Stimulated activated naive CD8-positive, alpha-beta T cell treated with anti-CD3 and anti-CD28 coated beads, Interleukin-15, Interleukin-2, amounts not matched to agents 100 U/mL and 50 U/mL, for 24 hours (primary cell): ENCODE measurements around the gene PNPLA6.
A peak's percentile ranks its signal among the peaks of the same experiment; 100 is the strongest.

Source experiments
- ATAC-seq: fragments of 150-1000 bp; cut with Tn5 transposase; one replicate; pipeline ENCODE4 v1.10.0; 2021
- DNase-seq: peaks from one replicate; pipeline ENCODE4 v3.0.0; 2021

The PNPLA6 gene

GRCh38 chr19:7535047-7535997 lies at the start of gene PNPLA6:
PNPLA6 (plus strand) TSS chr19:7535717; CDS start chr19:7535789, 72 bp downstream.
- peak; percentile 83 for ATAC-seq

GRCh38 chr19:7486923-7487322 lies 48.6 kb upstream of the PNPLA6 start:
- ATAC-seq (no peak), DNase-seq (no peak)

More at GRCh38 chr19:7535047-7535997, at the start of gene PNPLA6:
- peak; percentile 97 for DNase-seq

DNA sequence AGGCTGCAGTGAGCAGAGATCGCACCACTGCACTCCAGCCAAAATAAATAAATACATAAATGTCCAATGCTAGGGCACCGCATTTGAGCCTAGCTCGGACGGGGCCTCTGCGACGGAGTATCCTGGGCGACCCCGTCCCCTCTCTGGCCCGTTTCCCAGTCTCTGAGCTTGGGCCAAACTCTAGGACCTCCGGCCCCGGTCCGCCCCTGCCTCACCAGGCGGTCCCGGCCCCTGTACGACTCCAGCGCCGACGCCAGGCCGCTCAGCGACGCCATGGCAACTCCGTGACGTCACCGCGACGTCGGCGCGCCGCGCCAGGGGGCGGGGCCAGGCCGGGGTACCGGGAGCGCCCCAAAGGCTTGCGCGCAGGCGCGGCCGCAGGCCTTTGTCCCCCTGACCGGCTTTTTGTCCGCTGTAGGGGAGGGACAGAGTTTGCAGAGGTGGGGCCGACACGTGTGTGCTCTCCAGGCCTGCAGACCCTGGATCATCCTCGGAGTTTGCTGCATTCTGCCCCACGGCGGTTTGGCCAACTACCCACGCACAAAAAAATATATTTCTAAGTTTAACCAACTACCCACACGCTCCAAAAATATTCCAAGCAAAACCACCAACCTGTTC lies 46.7 kb upstream of the PNPLA6 start, which contains the start of gene PEX11G:
TSS of gene PEX11G (minus strand) at position 300 of the 618 bp plus-strand sequence. CDS start at position 275, 25 bp downstream.
- peak; percentile 96 for DNase-seq
- peak; percentile 85 for ATAC-seq

DNA sequence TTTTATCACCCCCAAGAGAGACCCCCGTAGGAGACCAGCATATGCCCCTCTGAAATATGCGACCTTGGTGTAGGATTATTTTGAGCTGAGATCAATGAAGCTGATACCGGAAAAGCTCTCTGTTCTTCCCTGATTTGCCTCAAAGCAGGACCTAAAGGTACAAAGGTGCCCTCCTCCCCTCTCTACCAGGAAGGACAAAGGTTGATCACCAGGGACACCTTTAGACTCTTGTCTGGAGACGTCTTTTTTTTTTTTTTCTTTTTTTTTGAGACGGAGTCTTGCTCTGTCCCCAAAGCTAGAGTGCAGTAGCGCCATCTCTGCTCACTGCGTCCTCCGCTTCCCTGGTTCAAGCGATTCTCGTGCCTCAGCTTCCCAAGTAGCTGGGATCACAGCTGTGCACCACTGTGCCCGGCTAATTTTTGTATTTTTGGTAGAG lies 45.9 kb upstream of the PNPLA6 start:
- ATAC-seq = no peak
- DNase-seq = no peak

GRCh38 chr19:7492142-7492541 lies 43.4 kb upstream of the PNPLA6 start:
- peak; percentile 66 for DNase-seq
- peak; percentile 77 for ATAC-seq

GRCh38 chr19:7492558-7492957 lies 43.0 kb upstream of the PNPLA6 start:
- DNase-seq = no peak
- ATAC-seq = no peak

DNA sequence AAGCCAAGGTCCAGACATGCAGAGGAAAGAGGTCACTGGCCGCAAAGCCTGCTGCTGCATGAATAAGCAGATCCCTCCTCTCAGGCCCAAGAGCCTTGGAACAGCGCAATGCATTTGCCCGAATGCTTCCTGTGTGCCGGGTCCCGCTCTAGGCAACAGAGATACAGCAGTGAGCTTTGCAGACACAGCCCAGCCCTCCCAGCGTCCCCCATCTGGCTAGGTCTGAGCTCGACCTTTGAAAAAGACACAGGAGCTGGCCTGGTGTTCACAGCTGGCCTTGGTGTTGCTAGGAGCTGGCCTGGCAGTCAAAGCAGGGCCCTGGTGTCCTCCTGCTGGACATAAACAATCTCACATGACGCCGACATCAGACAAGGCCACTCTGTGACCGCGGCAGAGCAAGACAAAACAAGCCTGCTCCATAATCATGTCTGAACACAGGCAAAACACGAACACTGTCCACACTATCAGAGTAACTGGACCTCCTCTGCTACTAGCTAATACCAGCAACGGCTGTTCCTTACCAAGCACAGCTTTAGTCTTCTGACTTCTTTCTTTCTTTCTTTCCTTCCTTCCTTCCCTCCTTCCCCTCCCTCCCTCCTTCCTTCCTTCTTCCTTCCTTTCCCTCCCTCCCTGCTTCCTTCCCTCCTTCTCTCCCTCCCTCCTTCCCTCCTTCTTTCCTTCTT lies 41.0 kb upstream of the PNPLA6 start:
- no peak for ATAC-seq
- no peak for DNase-seq

GRCh38 chr19:7497292-7497691 lies 38.2 kb upstream of the PNPLA6 start:
- DNase-seq (no peak), ATAC-seq (no peak)

DNA sequence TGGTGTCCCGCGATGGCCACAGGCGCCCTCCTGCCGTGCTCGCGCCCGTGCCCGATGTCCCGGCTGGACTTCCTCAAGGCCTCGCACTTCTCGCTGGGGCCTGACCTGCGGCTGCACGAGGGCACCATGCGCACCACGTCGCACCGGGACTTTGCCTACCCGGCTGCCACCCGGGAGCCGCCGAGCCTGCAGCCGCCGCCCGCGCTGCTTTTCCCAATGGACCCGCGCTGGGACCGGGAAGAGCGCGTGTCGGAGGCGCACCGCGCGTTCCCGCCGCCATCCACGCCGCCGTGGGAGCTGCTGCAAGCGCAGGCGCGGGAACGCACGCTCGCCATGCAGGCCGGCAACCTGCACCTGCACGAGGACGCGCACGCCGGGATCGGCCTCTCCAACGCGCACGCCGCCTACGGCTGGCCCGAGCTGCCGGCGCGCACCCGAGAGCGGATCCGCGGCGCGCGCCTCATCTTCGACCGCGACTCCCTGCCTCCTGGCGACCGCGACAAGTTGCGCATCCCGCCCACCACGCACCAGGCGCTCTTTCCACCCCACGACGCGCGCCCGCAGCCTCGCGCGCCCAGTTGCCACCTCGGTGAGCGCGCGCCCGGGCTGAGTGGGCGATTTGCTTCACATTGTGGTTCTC lies 34.6 kb upstream of the PNPLA6 start:
- peak; percentile 50 for ATAC-seq
- peak; percentile 70 for DNase-seq

DNA sequence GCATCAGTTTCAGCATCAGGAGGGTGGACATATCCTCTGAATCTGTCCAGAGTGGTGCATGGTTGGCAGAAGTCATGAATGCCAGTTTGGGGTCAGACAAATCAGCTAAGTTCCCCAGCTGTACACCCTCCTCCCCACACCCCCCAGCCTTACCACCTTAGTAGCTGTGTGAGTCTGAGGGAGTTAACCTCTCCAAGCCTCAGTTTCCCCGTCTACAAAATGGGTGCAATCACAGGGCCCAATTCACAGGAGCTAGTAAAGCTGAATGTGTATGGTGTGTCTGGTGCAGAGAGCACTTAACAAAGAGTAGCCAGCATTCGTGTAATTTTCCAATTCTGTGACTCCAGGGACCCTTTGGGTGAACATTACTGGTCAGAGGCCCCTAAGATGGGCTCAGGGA lies 33.0 kb upstream of the PNPLA6 start:
- DNase-seq (no peak), ATAC-seq (no peak)

DNA sequence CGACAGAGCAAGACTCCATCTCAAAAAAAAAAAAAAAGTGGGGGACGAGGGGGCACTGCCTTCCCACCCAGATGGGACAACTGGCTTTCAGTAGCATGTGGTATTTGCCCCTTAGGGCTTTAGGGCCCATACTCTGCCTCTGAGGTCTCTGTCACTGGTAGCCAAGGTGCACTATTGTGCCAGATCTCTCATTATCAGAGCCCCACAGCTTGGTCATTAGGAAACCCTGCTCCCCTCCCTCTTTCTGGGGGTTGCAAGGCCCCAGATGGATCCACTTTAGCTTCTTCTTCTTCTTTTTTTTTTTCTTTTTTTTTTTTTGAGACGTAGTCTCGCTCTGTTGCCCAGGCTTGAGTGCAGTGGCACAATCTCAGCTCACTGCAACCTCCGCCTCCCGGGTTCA lies 30.8 kb upstream of the PNPLA6 start:
- no peak for ATAC-seq
- no peak for DNase-seq

GRCh38 chr19:7505288-7505681 lies 30.2 kb upstream of the PNPLA6 start:
- DNase-seq (no peak), ATAC-seq (no peak)

GRCh38 chr19:7505682-7506384 lies 29.7 kb upstream of the PNPLA6 start:
- peak; percentile 40 for ATAC-seq

GRCh38 chr19:7506385-7507328 lies 28.9 kb upstream of the PNPLA6 start:
- ATAC-seq = peak; percentile 73
- DNase-seq = peak; percentile 69

More at GRCh38 chr19:7505682-7506384, 29.7 kb upstream of the PNPLA6 start:
- DNase-seq = peak; percentile 58

GRCh38 chr19:7507884-7508283 lies 27.6 kb upstream of the PNPLA6 start:
- ATAC-seq (peak; percentile 38), DNase-seq (peak; percentile 42)

DNA sequence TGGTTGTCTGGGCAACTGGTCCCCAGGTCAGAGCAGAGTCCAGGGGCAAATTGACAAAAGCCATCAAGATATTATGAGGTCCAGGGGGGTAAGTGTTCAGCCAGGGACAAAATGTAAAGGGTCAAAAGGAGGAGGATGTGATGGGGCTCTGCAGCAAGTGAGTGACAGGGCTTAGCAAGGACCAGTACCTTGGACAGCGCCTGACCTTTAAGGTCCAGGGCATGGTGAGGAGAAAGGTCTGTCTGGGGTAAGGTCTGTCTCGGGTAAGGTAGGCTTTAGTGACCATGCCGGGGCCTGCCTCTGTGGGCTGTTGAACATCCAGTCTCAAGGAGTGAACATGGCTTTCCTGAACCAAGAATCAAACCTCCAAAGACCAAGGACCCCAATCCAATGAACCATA lies 25.9 kb upstream of the PNPLA6 start:
- no peak for DNase-seq
- no peak for ATAC-seq

DNA sequence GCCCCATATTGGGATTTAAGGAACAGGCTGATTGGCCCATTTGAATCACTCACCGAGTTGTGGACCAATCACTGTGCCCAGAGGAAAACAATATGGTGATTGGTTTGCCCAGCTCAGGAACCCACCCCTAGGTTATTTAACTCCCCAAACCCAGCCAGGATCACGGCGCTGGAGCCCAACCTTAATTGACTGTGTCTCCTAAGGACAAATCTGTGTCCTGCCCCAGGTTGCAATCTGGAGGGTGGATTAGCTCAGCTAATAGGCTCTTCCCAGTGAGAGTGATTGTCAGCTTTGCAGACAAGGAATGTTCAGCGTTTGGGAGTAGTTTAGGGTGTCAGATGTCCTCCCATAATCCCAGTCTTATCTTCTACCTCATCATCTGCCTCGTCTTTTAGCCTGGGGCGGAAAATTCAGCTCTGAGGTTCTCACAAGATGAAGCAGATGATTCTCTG lies 23.1 kb upstream of the PNPLA6 start:
- ATAC-seq = no peak
- no peak for DNase-seq

DNA sequence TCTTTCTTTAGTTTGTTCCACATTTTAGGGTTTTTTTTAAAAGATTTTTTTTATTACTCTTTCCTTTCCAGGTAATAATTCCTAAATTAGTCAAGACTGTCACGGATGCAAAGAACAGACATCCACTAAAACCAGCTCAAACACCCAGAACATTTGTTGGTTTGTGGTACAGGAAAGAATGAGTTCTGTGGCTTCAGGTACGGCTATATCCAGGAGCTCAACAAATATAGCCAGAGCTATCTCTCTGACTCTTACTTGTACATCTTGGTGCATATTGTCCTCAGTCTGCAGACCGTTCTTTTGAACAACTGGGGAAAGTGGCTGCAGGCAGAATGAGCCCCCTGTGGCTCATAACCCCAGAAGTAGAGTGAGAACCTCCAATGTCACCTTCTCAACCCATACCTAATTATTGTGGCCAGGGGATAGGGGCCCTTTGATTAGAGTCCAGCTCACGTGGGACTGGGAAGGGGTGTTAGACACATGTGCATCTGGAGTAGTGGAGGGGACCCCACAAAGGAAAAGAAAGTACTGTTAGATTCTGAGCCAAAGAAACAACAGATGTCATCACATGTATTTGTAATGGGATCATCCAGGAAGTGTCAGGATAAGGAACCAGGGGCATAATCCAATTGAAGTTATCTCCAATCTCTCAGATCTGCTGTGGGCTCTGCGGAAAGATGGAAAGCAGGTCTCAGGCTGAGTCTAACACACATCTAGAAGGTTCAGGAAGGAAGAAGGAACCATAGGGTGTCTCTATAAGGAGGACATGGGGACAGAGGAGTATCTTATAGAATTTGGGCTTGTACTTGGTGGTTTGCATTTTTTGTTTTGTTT lies 21.5 kb upstream of the PNPLA6 start:
- DNase-seq = no peak
- ATAC-seq = no peak

- ATAC-seq (no peak), DNase-seq (no peak)
Measured at GRCh38 chr19:7515110-7515644, 20.3 kb upstream of the PNPLA6 start.
